Gastrocnemius medialis (tissue), 4 donors: ENCODE data around the gene GPR37L1. TPM values are rescaled to one million over a fixed set of nuclear protein-coding genes. Genes with fewer than 3 reads are reported as not detected.
A peak's percentile ranks its signal among the peaks of the same experiment; 100 is the strongest.

ENCODE experiments used
- ATAC-seq, 2 donors: fragments of 150-250 bp; one replicate each; pipeline ENCODE4 v1.9.1; 2016
- DNase-seq, 2 donors: peaks; one replicate each; pipeline ENCODE4 v3.0.0-alpha.2; 2019
- H3K27ac ChIP-seq, 4 donors: fragments of 200-600 bp; sonication (generic); 1 replicate in 1 of 4; 2 replicates in 3 of 4; pipeline ENCODE4 v1.5.1; 2016 to 2018; ENCODE audit warnings: mild to moderate bottlenecking in 2 of 4, moderate library complexity in 1 of 4
- H3K27me3 ChIP-seq, 3 donors: fragments of 200-600 bp; sonication (generic) in 2 of 3; 1 replicate in 1 of 3; 2 replicates in 2 of 3; pipeline versions ENCODE4 v1.5.1 to v1.6.0; 2016 to 2019; ENCODE audit warnings: mild to moderate bottlenecking in 1 of 3, moderate library complexity in 1 of 3
- H3K36me3 ChIP-seq, 2 donors: fragments of 200-600 bp; sonication (generic) in 1 of 2; one replicate each; pipeline ENCODE4 v1.5.1; 2017 to 2018
- H3K4me1 ChIP-seq, 2 donors: fragments of 200-600 bp; sonication (generic) in 1 of 2; one replicate each; pipeline ENCODE4 v1.5.1; 2016 to 2017; ENCODE audit warnings: mild to moderate bottlenecking in 2 of 2
- H3K4me3 ChIP-seq, 4 donors: fragments of 200-600 bp; sonication (generic) in 3 of 4; 1 replicate in 1 of 4; 2 replicates in 3 of 4; pipeline ENCODE4 v1.5.1; 2016 to 2019; ENCODE audit warnings: mild to moderate bottlenecking in 2 of 4
- H3K9me3 ChIP-seq, 3 donors: fragments of 200-600 bp; sonication (generic) in 2 of 3; 1 replicate in 1 of 3; 2 replicates in 2 of 3; pipeline ENCODE4 v1.5.1; 2016 to 2019
- CTCF ChIP-seq, 5 experiments: fragments of 450-650 bp in 3 of 5; fragments of 200-600 bp in 2 of 5; sonication (generic) in 2 of 5; IDR thresholded peaks in 4 of 5; conservative IDR thresholded peaks in 1 of 5; 1 replicate in 4 of 5; 2 replicates in 1 of 5; pipeline ENCODE4 v1.5.1; 2016 to 2019; ENCODE audit warnings: antibody characterized with exemption in 5 of 5, mild to moderate bottlenecking in 3 of 5, moderate library complexity in 3 of 5
- POLR2A ChIP-seq, 2 donors: fragments of 450-650 bp; IDR thresholded peaks; one replicate each; pipeline ENCODE4 v1.6.1; 2017; ENCODE audit warnings: antibody characterized with exemption in 2 of 2, mild to moderate bottlenecking in 2 of 2, moderate library complexity in 2 of 2
- in situ Hi-C, 4 donors: fragments of 200-750 bp; cut with MboI; loops; one replicate each; pipeline versions ENCODE4 v1.15.0 to v1.8.0; 2017; ENCODE audit warnings: low sequenced_read_pairs in 4 of 4
- intact Hi-C: fragments of 100-400 bp; cut with DNase I; formaldehyde crosslinking; loops from one replicate; pipeline ENCODE4 v1.15.1; 2023; ENCODE audit warnings: low total_unique reads
- total RNA-seq, 4 donors: library from RNA; depleted of rRNA; stranded (reverse); fragments of >200 nt; gene quantifications; one replicate each; pipeline versions ENCODE4 v1.1.0 to v1.2.3, GENCODE V29; 2016

The GPR37L1 gene
- total RNA-seq, 4 donors from 2014 or later, result 0.04 to 0.10 TPM; not detected in 2

GRCh38 chr1:202158810-202159533 lies 36.3 kb downstream of the GPR37L1 start:
- Histone ChIP-seq H3K4me1 (no peaks in the 10 kb centered on the region), H3K4me3 (no peak overlapping the region), H3K36me3 (no peaks in the 10 kb centered on the region), H3K27ac (no peak overlapping the region), H3K9me3 (no peaks in the 10 kb centered on the region), H3K27me3 (no peaks in the 10 kb centered on the region)
- no peak for ATAC-seq
- TF ChIP-seq POLR2A (IDR thresholded peaks at IDR 0.05) (no peak), CTCF (IDR thresholded peaks at IDR 0.05 in 4 of 5, conservative IDR thresholded peaks at IDR 0.05 in 1 of 5) (no peak)
- in situ Hi-C loops (no loop called here), intact Hi-C loops (no loop called here)
- DNase-seq, result no peak

- Histone ChIP-seq H3K4me1 (no peaks in the 10 kb centered on the region), H3K36me3 (no peaks in the 10 kb centered on the region), H3K27ac (peak overlapping the region in 1 of 4 donors; percentile 36), H3K4me3 (no peak overlapping the region), H3K9me3 (no peaks in the 10 kb centered on the region), H3K27me3 (no peaks in the 10 kb centered on the region)
- DNase-seq (no peak), ATAC-seq (no peak)
- intact Hi-C loops, result no loop called here
- in situ Hi-C loops, result no loop called here
- TF ChIP-seq CTCF (IDR thresholded peaks at IDR 0.05 in 4 of 5, conservative IDR thresholded peaks at IDR 0.05 in 1 of 5) (no peak), POLR2A (IDR thresholded peaks at IDR 0.05) (no peak)
Observed at GRCh38 chr1:202159534-202160371, 37.0 kb downstream of the GPR37L1 start.

- ATAC-seq (no peak), DNase-seq (no peak)
- in situ Hi-C loops, result no loop called here
- Histone ChIP-seq H3K4me3 (no peak within 1 kb of the TSS), H3K36me3 (no peaks in the 10 kb centered on the region), H3K9me3 (no peaks in the 10 kb centered on the region), H3K27me3 (no peaks in the 10 kb centered on the region), H3K4me1 (no peaks in the 10 kb centered on the region), H3K27ac (peak within 1 kb of the TSS in 1 of 4 donors; percentile 36)
- intact Hi-C loops, result no loop called here
- TF ChIP-seq CTCF (IDR thresholded peaks at IDR 0.05 in 4 of 5, conservative IDR thresholded peaks at IDR 0.05 in 1 of 5) (no peak), POLR2A (IDR thresholded peaks at IDR 0.05) (no peak)
Observed at GRCh38 chr1:202160377-202160940, 37.7 kb downstream of the GPR37L1 start, which contains the start of gene PTPN7. Gene PTPN7, minus strand, starts transcription at chr1:202160602. Its CDS starts 1,200 bp downstream, at chr1:202159402.

GRCh38 chr1:202161151-202162046 lies 38.7 kb downstream of the GPR37L1 start:
- ATAC-seq, result no peak
- in situ Hi-C loops (no loop called here), intact Hi-C loops (no loop called here)
- no peak for DNase-seq
- Histone ChIP-seq H3K4me1 (no peaks in the 10 kb centered on the region), H3K36me3 (no peaks in the 10 kb centered on the region), H3K9me3 (no peaks in the 10 kb centered on the region), H3K27me3 (no peaks in the 10 kb centered on the region), H3K27ac (no peak overlapping the region), H3K4me3 (no peak overlapping the region)
- TF ChIP-seq CTCF (IDR thresholded peaks at IDR 0.05 in 4 of 5, conservative IDR thresholded peaks at IDR 0.05 in 1 of 5) (no peak), POLR2A (IDR thresholded peaks at IDR 0.05) (no peak)
